ENCODE results near the gene CTNNBIP1. TPM values are rescaled to one million over a fixed set of nuclear protein-coding genes. Genes with fewer than 3 reads are reported as not detected.

Gene CTNNBIP1
- total RNA-seq, 1 donor from 2014 or later, result 35.0 TPM

DNA sequence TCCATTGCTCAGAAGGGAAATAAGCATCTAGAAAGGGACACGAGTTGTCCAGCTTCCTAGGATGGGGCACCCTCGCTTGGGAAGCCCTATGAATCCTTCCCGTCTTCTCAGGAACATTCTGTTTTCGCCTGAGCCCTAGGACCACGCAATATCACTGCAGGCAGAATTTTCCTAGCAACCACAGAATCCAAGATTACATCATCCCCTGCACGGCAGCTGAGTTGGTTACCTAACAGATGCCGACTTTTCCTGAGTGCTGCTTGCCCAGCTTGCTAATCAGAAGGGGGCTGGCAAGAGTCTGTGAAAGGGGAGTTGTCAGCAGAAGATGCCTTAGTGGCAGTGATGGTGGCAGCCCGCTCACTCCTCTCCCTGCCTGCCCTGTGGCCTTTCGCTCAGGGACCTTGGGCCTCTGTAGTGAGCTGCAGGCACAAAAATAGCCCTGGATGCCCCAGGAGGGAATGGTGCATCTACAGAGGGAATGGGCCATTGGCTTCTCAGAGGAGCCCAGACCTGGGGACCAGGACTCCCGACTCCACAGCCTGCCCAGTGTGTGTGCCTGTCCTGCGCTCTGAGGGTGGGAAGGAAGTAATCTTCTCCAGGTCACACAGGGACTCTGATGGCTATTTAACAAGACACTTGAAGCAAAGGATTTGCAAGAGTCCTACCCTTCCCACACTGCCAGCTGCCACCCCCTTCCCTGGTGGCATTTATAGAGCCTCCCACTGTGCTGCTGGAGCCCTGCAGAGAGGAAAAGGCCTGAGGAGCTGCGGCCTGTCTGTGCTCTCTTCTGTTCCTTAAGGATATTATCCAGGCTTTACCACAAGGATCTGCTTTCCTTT is 57.4 kb downstream of the CTNNBIP1 start:
- peaks cover 44% of the 10 kb centered on the region for H3K36me3 ChIP-seq
- no peaks in the 10 kb centered on the region for H3K27me3 ChIP-seq (ENCODE audit: low read depth)
- ATAC-seq, result no peak
- H3K27ac ChIP-seq, result no peak overlapping the region
- H3K4me1 ChIP-seq, result no peaks in the 10 kb centered on the region
- H3K4me3 ChIP-seq, result no peak overlapping the region
- no peaks in the 10 kb centered on the region for H3K9me3 ChIP-seq
- intact Hi-C loops (cut with DNase I), result no loop called here
- DNase-seq, result no peak
- TF ChIP-seq CTCF (IDR thresholded peaks at IDR 0.05), result no peak

DNA sequence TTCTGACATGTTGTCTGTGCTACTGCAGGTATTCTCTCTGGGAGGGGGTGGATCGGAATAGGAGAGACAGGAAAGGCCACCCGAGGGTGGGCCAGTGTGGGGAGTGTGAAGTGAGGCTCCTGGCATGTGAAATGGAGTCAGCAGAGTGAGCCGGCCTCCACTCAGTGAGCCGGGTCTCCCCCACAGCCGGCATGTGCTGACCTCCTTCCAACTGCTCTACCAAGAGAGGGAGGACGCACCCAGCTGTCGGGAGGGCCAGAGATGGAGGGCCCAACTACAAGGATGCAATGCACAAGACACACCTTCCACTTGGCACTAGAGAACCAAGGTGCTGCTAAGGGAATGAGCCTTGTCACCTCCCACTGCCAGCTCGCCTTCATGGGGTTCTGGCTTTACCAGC is 58.1 kb downstream of the CTNNBIP1 start:
- no peak for TF ChIP-seq CTCF (IDR thresholded peaks at IDR 0.05)
- intact Hi-C loops (cut with DNase I), result no loop called here
- Histone ChIP-seq H3K36me3 (peaks cover 44% of the 10 kb centered on the region), H3K4me1 (no peaks in the 10 kb centered on the region), H3K27me3 (ENCODE audit: low read depth) (no peaks in the 10 kb centered on the region), H3K4me3 (no peak overlapping the region), H3K27ac (no peak overlapping the region), H3K9me3 (no peaks in the 10 kb centered on the region)
- DNase-seq, result no peak
- no peak for ATAC-seq

GRCh38 chr1:9850442-9851162 is 59.5 kb downstream of the CTNNBIP1 start:
- intact Hi-C loops (cut with DNase I), result no loop called here
- no peaks in the 10 kb centered on the region for H3K4me1 ChIP-seq

DNA sequence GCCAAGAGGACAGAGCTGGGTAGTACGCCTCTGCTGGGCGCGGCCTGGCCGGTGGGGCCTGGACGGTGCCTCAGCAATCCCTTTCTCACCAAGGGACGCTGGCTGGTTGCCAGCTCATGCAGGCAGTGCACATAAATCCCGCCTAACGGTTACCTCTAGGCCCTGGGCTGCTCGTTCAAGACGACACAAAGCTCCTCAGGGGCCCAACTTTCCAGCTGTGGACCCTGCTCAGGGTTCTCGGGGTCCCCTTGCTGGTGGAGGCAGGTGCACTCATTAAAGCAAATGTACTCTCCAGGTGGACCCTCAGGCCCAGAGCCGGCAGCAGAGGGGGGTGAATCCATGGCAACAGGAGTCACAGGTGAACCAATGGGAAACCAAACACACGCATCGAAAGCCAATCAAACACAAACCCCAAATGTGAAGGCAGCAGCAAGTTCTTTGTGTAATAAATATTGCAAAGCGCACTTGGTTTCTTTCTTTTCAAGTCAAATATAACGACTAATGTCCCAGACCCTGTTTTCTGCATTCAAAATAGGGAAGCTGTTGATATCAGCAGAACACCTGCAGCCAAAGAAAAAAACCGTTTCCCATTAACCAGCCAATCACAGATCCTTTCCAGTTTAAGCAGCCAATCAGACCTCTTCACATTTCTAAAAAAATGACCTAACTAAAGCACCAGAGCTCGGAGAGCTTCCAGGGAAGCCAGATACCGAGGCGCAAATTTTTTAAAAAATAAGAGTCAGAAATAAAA is 60.2 kb downstream of the CTNNBIP1 start:
- Histone ChIP-seq H3K27ac (no peak overlapping the region), H3K9me3 (no peaks in the 10 kb centered on the region), H3K36me3 (peaks cover 37% of the 10 kb centered on the region), H3K4me3 (no peak overlapping the region), H3K4me1 (no peaks in the 10 kb centered on the region), H3K27me3 (ENCODE audit: low read depth) (no peaks in the 10 kb centered on the region)
- intact Hi-C loops (cut with DNase I), result no loop called here
- DNase-seq (no peak), ATAC-seq (no peak)
- no peak for TF ChIP-seq CTCF (IDR thresholded peaks at IDR 0.05)

More at GRCh38 chr1:9850442-9851162, 59.5 kb downstream of the CTNNBIP1 start:
- Histone ChIP-seq H3K27me3 (ENCODE audit: low read depth) (no peaks in the 10 kb centered on the region), H3K36me3 (peaks cover 39% of the 10 kb centered on the region), H3K9me3 (no peaks in the 10 kb centered on the region), H3K4me3 (no peak overlapping the region), H3K27ac (no peak overlapping the region)
- TF ChIP-seq CTCF (IDR thresholded peaks at IDR 0.05), result no peak
- no peak for ATAC-seq
- DNase-seq, result no peak

DNA sequence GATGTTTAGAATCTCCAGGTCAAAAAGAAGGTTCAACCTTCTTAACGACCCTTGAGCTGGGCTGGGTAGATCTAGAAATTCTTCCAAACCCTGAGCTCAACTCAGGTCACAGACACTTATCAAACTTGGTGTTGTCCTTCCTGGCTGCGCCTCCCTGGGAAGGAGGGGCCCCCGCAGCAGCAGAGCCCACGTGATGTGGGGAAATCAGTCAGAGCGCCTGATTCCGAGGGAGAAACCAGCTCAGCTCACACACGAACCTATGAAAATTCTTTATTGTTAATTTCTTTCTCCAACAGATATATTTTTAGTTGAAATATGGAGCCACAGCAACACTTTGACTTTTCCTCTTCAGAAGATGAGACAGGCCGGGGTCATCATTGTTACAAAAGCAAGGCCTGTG is 62.0 kb downstream of the CTNNBIP1 start:
- no peak for DNase-seq

More for the DNA sequence above, 62.0 kb downstream of the CTNNBIP1 start:
- Histone ChIP-seq H3K4me3 (no peak overlapping the region), H3K9me3 (no peaks in the 10 kb centered on the region), H3K27ac (no peak overlapping the region), H3K27me3 (ENCODE audit: low read depth) (no peaks in the 10 kb centered on the region), H3K36me3 (peaks cover 33% of the 10 kb centered on the region), H3K4me1 (peaks cover 7% of the 10 kb centered on the region)
- ATAC-seq, result peak in 1 of 2 donors; percentile 18
- TF ChIP-seq CTCF (IDR thresholded peaks at IDR 0.05), result no peak
- intact Hi-C loops (cut with DNase I), result no loop called here
